Breast epithelium (tissue), 3 donors: ENCODE measurements around the gene KIAA2012.

ENCODE experiments used
- POLR2A ChIP-seq: fragments of 450-650 bp; IDR thresholded peaks from one replicate; pipeline ENCODE4 v1.6.1; 2016; ENCODE audit warnings: antibody characterized with exemption, mild to moderate bottlenecking, moderate library complexity
- POLR2AphosphoS5 ChIP-seq, 3 donors: sonication (generic); formaldehyde crosslinking; IDR thresholded peaks; one replicate each; pipeline ENCODE4 v1.6.1; 2017; ENCODE audit warnings: antibody characterized with exemption in 3 of 3
- TF ChIP-seq, protein P1 (sequence below), 3 donors: fragments of 450-650 bp; IDR thresholded peaks; one replicate each; pipeline ENCODE4 v1.5.1; 2016 to 2017; ENCODE audit warnings: antibody characterized with exemption in 3 of 3, mild to moderate bottlenecking in 3 of 3, moderate library complexity in 3 of 3

DNA sequence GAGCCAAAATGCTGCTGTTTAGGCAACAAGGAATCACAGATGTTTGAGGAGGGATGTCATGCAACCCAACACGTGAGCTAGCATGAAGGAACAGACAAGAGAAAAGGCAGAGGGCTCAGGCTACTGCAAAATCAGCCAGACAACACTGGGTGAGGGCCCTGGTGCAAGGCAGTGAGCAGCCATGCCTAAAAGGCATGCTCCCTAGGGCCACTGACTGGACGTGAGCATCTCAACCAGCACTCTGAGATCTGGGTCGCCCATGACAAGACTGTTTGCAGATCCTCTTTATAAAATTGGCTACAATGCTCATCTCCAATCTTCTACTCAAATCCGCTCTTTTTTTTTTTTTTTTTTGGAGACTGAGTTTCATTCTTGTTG lies 49.1 kb downstream of the KIAA2012 start:
- TF ChIP-seq, protein P1, sequence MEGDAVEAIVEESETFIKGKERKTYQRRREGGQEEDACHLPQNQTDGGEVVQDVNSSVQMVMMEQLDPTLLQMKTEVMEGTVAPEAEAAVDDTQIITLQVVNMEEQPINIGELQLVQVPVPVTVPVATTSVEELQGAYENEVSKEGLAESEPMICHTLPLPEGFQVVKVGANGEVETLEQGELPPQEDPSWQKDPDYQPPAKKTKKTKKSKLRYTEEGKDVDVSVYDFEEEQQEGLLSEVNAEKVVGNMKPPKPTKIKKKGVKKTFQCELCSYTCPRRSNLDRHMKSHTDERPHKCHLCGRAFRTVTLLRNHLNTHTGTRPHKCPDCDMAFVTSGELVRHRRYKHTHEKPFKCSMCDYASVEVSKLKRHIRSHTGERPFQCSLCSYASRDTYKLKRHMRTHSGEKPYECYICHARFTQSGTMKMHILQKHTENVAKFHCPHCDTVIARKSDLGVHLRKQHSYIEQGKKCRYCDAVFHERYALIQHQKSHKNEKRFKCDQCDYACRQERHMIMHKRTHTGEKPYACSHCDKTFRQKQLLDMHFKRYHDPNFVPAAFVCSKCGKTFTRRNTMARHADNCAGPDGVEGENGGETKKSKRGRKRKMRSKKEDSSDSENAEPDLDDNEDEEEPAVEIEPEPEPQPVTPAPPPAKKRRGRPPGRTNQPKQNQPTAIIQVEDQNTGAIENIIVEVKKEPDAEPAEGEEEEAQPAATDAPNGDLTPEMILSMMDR (IDR thresholded peaks at IDR 0.05) = no peak
- TF ChIP-seq POLR2A (no peak), POLR2AphosphoS5 (IDR thresholded peaks at IDR 0.05) (no peak)
